GM12878 (cell line): ENCODE results near the gene RNFT2. TPM values are rescaled to one million over a fixed set of nuclear protein-coding genes. Genes with fewer than 3 reads are reported as not detected.

ENCODE experiments used
- ATAC-seq: fragments of 200-7000 bp; cut with Tn5 transposase; 3 replicates; pipeline ENCODE4 v1.9.1; 2020; ENCODE audit warnings: mild to moderate bottlenecking, moderate library complexity
- BruUV-seq: library from RNA; stranded (reverse); fragments of 400-500 nt; replicated peaks from 2 replicates; lab custom pipeline; 2021; lab: Mats Ljungman, UMichigan
- CTCF ChIA-PET: fragments of 300-600 bp; sonication (Branson Sonifier 250); formaldehyde crosslinking; extraction: SDS; loops from one replicate; lab custom pipeline; 2021; ENCODE audit warnings: inconsistent platforms; lab: Yijun Ruan, JAX
- POLR2A ChIA-PET: fragments of 350-600 bp; formaldehyde crosslinking; extraction: SDS; loops from one replicate; lab custom pipeline; 2021; ENCODE audit warnings: inconsistent platforms; lab: Charles Lee
- RAD21 ChIA-PET: fragments of 300-600 bp; sonication (Branson Sonifier 250); formaldehyde crosslinking; loops from one replicate; lab custom pipeline; 2023; ENCODE audit warnings: antibody characterized with exemption; ENCODE audit not compliant: unreplicated experiment; lab: Charles Lee
- SMC1A ChIA-PET: fragments of 300-600 bp; sonication (Branson Sonifier 250); formaldehyde crosslinking; loops from one replicate; lab custom pipeline; 2023; ENCODE audit not compliant: unreplicated experiment, uncharacterized antibody; lab: Charles Lee
- DNase-seq: peaks from one replicate; pipeline ENCODE4 v3.0.0-alpha.2; 2011; ENCODE audit warnings: low read depth, low spot score
- FAIRE-seq: peaks from 3 replicates; lab custom pipeline; 2011; peaks lifted over from hg19 to GRCh38; lab: Jason Lieb, UNC
- H2AFZ ChIP-seq: 2 replicates; pipeline ENCODE4 v1.6.0; 2011; ENCODE audit warnings: low read depth, low read length, control low read depth; ENCODE audit not compliant: control insufficient read depth
- H3K27ac ChIP-seq: 2 replicates; pipeline ENCODE4 v1.5.1; 2011; ENCODE audit warnings: control low read depth; ENCODE audit not compliant: control insufficient read depth, insufficient read depth
- H3K27me3 ChIP-seq, 2 experiments: replicated peaks in 1 of 2; 2 replicates each; pipeline versions ENCODE4 v1.6.0 to v1.6.1; 2011; ENCODE audit warnings: low read length in 1 of 2; ENCODE audit not compliant: control insufficient read depth in 2 of 2, insufficient read depth in 2 of 2
- H3K36me3 ChIP-seq, 2 experiments: 2 replicates each; pipeline ENCODE4 v1.5.1; 2011; ENCODE audit warnings: low read length in 1 of 2; ENCODE audit not compliant: control insufficient read depth in 2 of 2, insufficient read depth in 2 of 2
- H3K4me1 ChIP-seq: 2 replicates; pipeline ENCODE4 v1.6.1; 2011; ENCODE audit warnings: mild to moderate bottlenecking, low read length, moderate library complexity, mixed read lengths; ENCODE audit not compliant: control insufficient read depth, insufficient read depth
- H3K4me2 ChIP-seq: 2 replicates; pipeline ENCODE4 v1.6.0; 2011; ENCODE audit warnings: control low read depth; ENCODE audit not compliant: control insufficient read depth, insufficient read depth
- H3K4me3 ChIP-seq: fragments of 200-600 bp; sonication (generic); 2 replicates; pipeline ENCODE4 v1.5.1; 2016
- H3K79me2 ChIP-seq: 2 replicates; pipeline ENCODE4 v1.6.0; 2011; ENCODE audit warnings: low read length; ENCODE audit not compliant: control insufficient read depth, insufficient read depth
- H3K9ac ChIP-seq: 2 replicates; pipeline ENCODE4 v1.8.0; 2011; ENCODE audit warnings: low read length, control low read depth, mixed read lengths; ENCODE audit not compliant: control insufficient read depth, insufficient read depth
- H3K9me3 ChIP-seq: replicated peaks from 3 replicates; pipeline ENCODE4 v1.5.1; 2011; ENCODE audit warnings: mild to moderate bottlenecking, low read length; ENCODE audit not compliant: control insufficient read depth, insufficient read depth
- H4K20me1 ChIP-seq: 2 replicates; pipeline ENCODE4 v1.6.0; 2011; ENCODE audit not compliant: control insufficient read depth, insufficient read depth
- ATF7 ChIP-seq: fragments of 450-650 bp; IDR thresholded peaks from 2 replicates; pipeline ENCODE4 v1.6.1; 2016; ENCODE audit warnings: low read depth, mild to moderate bottlenecking
- BHLHE40 ChIP-seq, 2 experiments: fragments of 450-650 bp in 1 of 2; IDR thresholded peaks; 2 replicates each; pipeline ENCODE4 v1.6.1; 2011 to 2017; ENCODE audit warnings: low read depth in 2 of 2, borderline replicate concordance in 1 of 2, improper control_type of control experiment in 1 of 2, low read length in 1 of 2, mild to moderate bottlenecking in 1 of 2
- CHD4 ChIP-seq: fragments of 200-600 bp; sonication (generic); IDR thresholded peaks from 2 replicates; pipeline ENCODE4 v1.6.1; 2016; ENCODE audit warnings: mild to moderate bottlenecking
- CREB1 ChIP-seq: IDR thresholded peaks from 2 replicates; pipeline ENCODE4 v1.6.1; 2012; ENCODE audit warnings: low read depth, mild to moderate bottlenecking, inconsistent platforms
- CREM ChIP-seq: IDR thresholded peaks from 2 replicates; pipeline ENCODE4 v1.6.1; 2014; ENCODE audit warnings: antibody characterized with exemption, low read depth
- E2F4 ChIP-seq: IDR thresholded peaks from 2 replicates; pipeline ENCODE4 v1.6.1; 2012; ENCODE audit warnings: low read depth, low read length, improper control_type of control experiment
- EZH2 ChIP-seq: IDR thresholded peaks from 2 replicates; pipeline ENCODE4 v1.6.1; 2012; ENCODE audit warnings: low read depth, mild to moderate bottlenecking, control low read depth, inconsistent platforms, low read length, borderline replicate concordance; ENCODE audit not compliant: control insufficient read depth
- MEF2B ChIP-seq: fragments of 450-650 bp; IDR thresholded peaks from 2 replicates; pipeline ENCODE4 v1.6.1; 2018; ENCODE audit warnings: mild to moderate bottlenecking, moderate library complexity; ENCODE audit not compliant: partially characterized antibody, poor library complexity, severe bottlenecking
- MTA2 ChIP-seq: fragments of 450-650 bp; IDR thresholded peaks from 2 replicates; pipeline ENCODE4 v1.6.1; 2016; ENCODE audit warnings: low read depth, mild to moderate bottlenecking, moderate library complexity
- MXI1 ChIP-seq: fragments of 150-350 bp; IDR thresholded peaks from 2 replicates; pipeline ENCODE4 v1.6.1; 2011; ENCODE audit warnings: low read depth, mild to moderate bottlenecking, inconsistent platforms, low read length, improper control_type of control experiment
- NRF1 ChIP-seq: conservative IDR thresholded peaks from 2 replicates; pipeline ENCODE4 v1.6.1; 2011; ENCODE audit warnings: mild to moderate bottlenecking, low read depth, low read length, improper control_type of control experiment
- POU2F2 ChIP-seq: IDR thresholded peaks from 3 replicates; pipeline ENCODE4 v1.6.1; 2011; ENCODE audit warnings: low read depth, mild to moderate bottlenecking, low read length, borderline replicate concordance
- RAD51 ChIP-seq: fragments of 450-650 bp; IDR thresholded peaks from 2 replicates; pipeline ENCODE4 v1.6.1; 2016; ENCODE audit warnings: moderate library complexity, mild to moderate bottlenecking, inconsistent platforms
- RCOR1 ChIP-seq: conservative IDR thresholded peaks from 2 replicates; pipeline ENCODE4 v1.6.1; 2012; ENCODE audit warnings: low read depth, low read length, improper control_type of control experiment
- SMAD1 ChIP-seq: fragments of 450-650 bp; IDR thresholded peaks from 2 replicates; pipeline ENCODE4 v1.6.1; 2018; ENCODE audit warnings: mild to moderate bottlenecking, low read depth; ENCODE audit not compliant: partially characterized antibody
- SP1 ChIP-seq: IDR thresholded peaks from one replicate; pipeline ENCODE4 v1.6.1; 2011; ENCODE audit warnings: low read depth, low read length
- SREBF2 ChIP-seq: IDR thresholded peaks from 2 replicates; pipeline ENCODE4 v1.6.1; 2012; ENCODE audit warnings: mild to moderate bottlenecking, low read length
- TAF1 ChIP-seq: IDR thresholded peaks from 2 replicates; pipeline ENCODE4 v1.6.1; 2011; ENCODE audit warnings: mild to moderate bottlenecking, low read depth, low read length, borderline replicate concordance
- ZBED1 ChIP-seq: IDR thresholded peaks from 2 replicates; pipeline ENCODE4 v1.6.1; 2016; ENCODE audit warnings: borderline replicate concordance
- ZNF687 ChIP-seq: fragments of 450-650 bp; IDR thresholded peaks from 2 replicates; pipeline ENCODE4 v1.6.1; 2017; ENCODE audit warnings: mild to moderate bottlenecking, moderate library complexity
- whole genome bisulfite sequencing: methylation state at CpG from one replicate; pipeline ENCODE4 v1.1.6; 2016; ENCODE audit warnings: low lambda C conversion rate; ENCODE audit not compliant: insufficient replicate concordance, insufficient coverage; ENCODE audit errors: missing lambda C conversion rate; 5-methylcytosine and 5-hydroxymethylcytosine counted together
- in situ Hi-C: fragments of 300-500 bp; cut with MboI; formaldehyde crosslinking; loops from 9 replicates; pipeline ENCODE4 v1.14.3; 2018; ENCODE audit warnings: mixed read lengths
- intact Hi-C: fragments of 100-400 bp; cut with micrococcal nuclease; formaldehyde crosslinking; loops from one replicate; pipeline ENCODE4 v1.14.2; 2022; ENCODE audit not compliant: unreplicated experiment
- polyA plus RNA-seq, 11 experiments: library from polyadenylated mRNA; depleted of rRNA in 4 of 11; unstranded in 6 of 11; stranded (reverse) in 5 of 11; fragments of >200 nt; fragmentation: Nextera tagmentation in 4 of 11; fragmentation: Illumina TruSeq in 1 of 11; extraction: Ambion mirVana in 4 of 11; extraction: Trizol in 1 of 11; gene quantifications; 1 replicate in 1 of 11; 2 replicates in 10 of 11; pipeline versions ENCODE4 v1.2.1 to v1.2.3, GENCODE V29; 2011 to 2016; ENCODE audit warnings: inconsistent platforms in 2 of 11, missing spikeins in 2 of 11, low read depth in 1 of 11
- total RNA-seq, 4 experiments: library from RNA; depleted of rRNA in 3 of 4; stranded (reverse); fragments of >200 nt in 3 of 4; fragmentation: Illumina TruSeq in 1 of 4; extraction: Trizol in 1 of 4; gene quantifications; 2 replicates each; pipeline versions ENCODE4 v1.2.1 to v1.2.3, GENCODE V29; 2013 to 2021

The RNFT2 gene
- total and polyA plus RNA-seq, 10 of the 15 experiments (the other 5 are each of a cell fraction or from before 2014, with no cell fraction given): 2.5 to 17.3 (median 9.7) TPM

- RAD21 ChIA-PET: no interaction called here
- in situ Hi-C loops (no loop called here), intact Hi-C loops (loop anchor here (10.0 kb wide), 1 partner anchor 149 kb away; the partner anchor contains the start of gene HRK)
- no peaks in the 10 kb centered on the region; a peak in 2 of 4 replicates for H3K36me3 ChIP-seq
- no peak overlapping the region for H3K27ac ChIP-seq
- BruUV-seq: no TSS peak
- peak overlapping the region; percentile 80; the same call in 1 of the 2 replicates for H3K9ac ChIP-seq
- H3K79me2 ChIP-seq: peaks cover 21% of the 10 kb centered on the region
- H3K4me1 ChIP-seq: peaks cover 4% of the 10 kb centered on the region; the same call in 1 of the 2 replicates
- POLR2A ChIA-PET: interaction anchor here (0.6 kb wide), 1 partner anchor 534 kb away, joined by 3 read pairs; no protein-coding TSS in a partner anchor
- peak overlapping the region; percentile 99 for H3K4me3 ChIP-seq
- 32% methylated on average over 8 of the region's 9 CpGs for WGBS
- H3K27me3 ChIP-seq: no peaks in the 10 kb centered on the region
- H2AFZ ChIP-seq: no peak overlapping the region
- peak overlapping the region; percentile 88 for H3K4me2 ChIP-seq
- SMC1A ChIA-PET: interaction anchor here (0.6 kb wide), 1 partner anchor 236 kb away, joined by 3 read pairs; no protein-coding TSS in a partner anchor
- CTCF ChIA-PET: interaction anchor here (1.0 kb wide), 1 partner anchor 24 kb away, joined by 3 read pairs; no protein-coding TSS in a partner anchor
- FAIRE-seq (no peak), DNase-seq (no peak), ATAC-seq (peak; percentile 10; the same call in 2 of the 3 replicates)
- no peaks in the 10 kb centered on the region for H4K20me1 ChIP-seq
- no peaks in the 10 kb centered on the region for H3K9me3 ChIP-seq
- no peak for TF ChIP-seq CREB1
- TF ChIP-seq ZBED1: no peak
- TF ChIP-seq MEF2B: no peak
- TF ChIP-seq SP1: no peak
- TF ChIP-seq NRF1: no peak
- TF ChIP-seq RCOR1: no peak
- no peak for TF ChIP-seq CREM
- 0 out of 2 replicates have a peak, but pooled peaks have one; percentile 21 for TF ChIP-seq MTA2
- peak; percentile 22; the same call in 1 of the 2 replicates for TF ChIP-seq ZNF687
- no peak for TF ChIP-seq TAF1
- TF ChIP-seq POU2F2: no peak
- no peak for TF ChIP-seq SMAD1
- TF ChIP-seq RAD51: peak; percentile 83
- no peak for TF ChIP-seq ATF7
- no peak for TF ChIP-seq E2F4
- TF ChIP-seq EZH2: no peak
- no peak for TF ChIP-seq SREBF2
- 0 out of 2 replicates have a peak, but pooled peaks have one; percentile 22 for TF ChIP-seq MXI1
- TF ChIP-seq CHD4: no peak
- TF ChIP-seq BHLHE40 (IDR thresholded peaks at IDR 0.05; ENCODE audit: borderline replicate concordance in 1 of 2, low read depth in 2 of 2, low read length in 1 of 2): peak; percentile 74 to 86
Observed at GRCh38 chr12:116735951-116736599, 2.0 kb upstream of the RNFT2 start.
